ENCODE results near the gene SPAG16. TPM values are rescaled to one million over a fixed set of nuclear protein-coding genes. Genes with fewer than 3 reads are reported as not detected.

The SPAG16 gene
- total and polyA plus RNA-seq, 2 of the 13 experiments (the other 11 are each of a cell fraction or from before 2014, with no cell fraction given) = 9.6 to 26.5 TPM

DNA sequence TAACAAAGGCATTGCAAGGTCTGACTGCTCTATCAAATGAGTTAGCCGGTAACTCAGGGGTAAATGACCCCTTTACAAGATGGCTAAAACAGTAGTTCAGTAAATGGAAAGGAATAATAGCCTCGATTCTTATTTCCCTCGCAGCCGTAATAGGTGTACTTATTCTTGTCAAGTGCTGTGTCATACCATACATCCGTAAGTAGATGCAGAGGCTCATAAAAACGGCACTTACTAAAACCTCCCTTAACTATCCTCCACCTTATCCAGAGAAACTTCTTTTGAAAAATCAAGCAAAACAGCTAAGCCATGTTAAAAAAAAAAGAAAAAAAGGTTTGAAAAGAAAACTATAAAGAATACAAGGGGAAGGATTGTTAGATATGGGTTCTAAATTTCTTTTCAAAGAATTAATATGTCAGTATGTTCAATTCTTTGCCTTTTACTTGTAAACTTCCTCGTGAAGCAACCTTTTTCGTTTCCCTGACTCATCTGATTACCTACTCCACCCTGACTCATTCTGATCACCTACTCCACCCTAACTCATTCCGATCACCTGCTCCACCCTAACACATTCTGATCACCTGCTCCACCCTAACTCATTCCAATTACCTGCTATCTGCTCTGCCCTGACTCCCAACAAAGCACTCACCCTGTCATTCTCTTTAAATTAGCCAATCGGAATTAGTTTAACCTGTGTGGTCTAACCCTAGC lies 127.5 kb downstream of the SPAG16 start:
- 31% methylated on average over 10 of the region's 10 CpGs for WGBS (ENCODE audit: low lambda C conversion rate)
- DNase-seq (ENCODE audit: low spot score) (no peak), ATAC-seq (no peak), FAIRE-seq (no peak)
- no peaks in the 10 kb centered on the region for H4K20me1 ChIP-seq (ENCODE audit: insufficient read depth, low read length)
- H2AFZ ChIP-seq (ENCODE audit: low read length) = no peak overlapping the region
- no peak overlapping the region for H3K9ac ChIP-seq (ENCODE audit: insufficient read depth, low read depth, low read length)
- no peaks in the 10 kb centered on the region for H3K79me2 ChIP-seq (ENCODE audit: insufficient read depth, low read length)
- no peak overlapping the region for H3K27ac ChIP-seq (ENCODE audit: extremely low read length, insufficient read depth, low read length)
- ChIA-PET CTCF (ENCODE audit: low intra/inter-chr PET ratio, low total read pairs) (no interaction called here), POLR2A (no interaction called here)
- intact Hi-C loops (cut with micrococcal nuclease; ENCODE audit: unreplicated experiment) (no loop called here), in situ Hi-C loops (cut with HindIII; ENCODE audit: extremely low pct_ligation_motif_present, low pct_unique_long_range_greater_than_20kb) (no loop called here)
- H3K4me3 ChIP-seq (replicated peaks in 1 of 3; ENCODE audit: insufficient read depth in 1 of 3, low read depth in 2 of 3, low read length in 3 of 3) = no peak overlapping the region
- BruUV-seq (replicated peaks) = no TSS peak
- TF ChIP-seq GATAD1 (CRISPR knock-in tag; IDR thresholded peaks at IDR 0.05) = no peak
- TF ChIP-seq ZNF260 (CRISPR knock-in tag; IDR thresholded peaks at IDR 0.05; ENCODE audit: borderline replicate concordance, low read depth) = no peak
- H3K9me3 ChIP-seq (ENCODE audit: low read length) = no peaks in the 10 kb centered on the region
- no peaks in the 10 kb centered on the region for H3K36me3 ChIP-seq (replicated peaks in 1 of 2; ENCODE audit: control insufficient read depth in 1 of 2, insufficient read depth in 2 of 2, low read length in 2 of 2)
- no peaks in the 10 kb centered on the region for H3K4me1 ChIP-seq (ENCODE audit: insufficient read depth, low read length)
- H3K4me2 ChIP-seq (ENCODE audit: low read depth, low read length) = no peak overlapping the region
- H3K27me3 ChIP-seq (ENCODE audit: control insufficient read depth in 1 of 2, insufficient read depth in 2 of 2, low read length in 2 of 2) = no peaks in the 10 kb centered on the region

DNA sequence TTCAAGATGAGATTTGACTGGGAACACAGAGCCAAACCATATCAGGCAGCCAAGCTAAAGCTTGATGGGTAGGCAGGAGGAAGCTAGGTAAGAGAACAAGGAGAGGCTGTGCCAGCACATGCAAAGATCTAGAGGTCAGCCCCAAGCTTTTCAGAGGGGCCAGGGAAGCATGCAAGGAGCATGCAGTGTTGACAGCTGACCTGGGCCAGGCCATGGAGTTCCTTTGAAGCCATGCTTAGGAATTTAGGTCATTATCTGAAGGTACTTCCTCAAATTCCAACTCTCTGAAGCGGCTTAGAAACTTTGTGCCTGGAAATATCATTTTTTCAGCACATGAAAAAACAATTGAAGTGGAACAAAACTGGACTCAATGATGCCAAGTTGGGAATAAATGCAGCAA lies 130.8 kb downstream of the SPAG16 start:
- WGBS (ENCODE audit: low lambda C conversion rate) = 3% methylated on average over 1 of the region's 1 CpG
- H3K4me2 ChIP-seq (ENCODE audit: low read depth, low read length) = no peak overlapping the region
- H3K4me1 ChIP-seq (ENCODE audit: insufficient read depth, low read length) = no peaks in the 10 kb centered on the region
- DNase-seq (ENCODE audit: low spot score) (no peak), FAIRE-seq (no peak), ATAC-seq (no peak)
- H2AFZ ChIP-seq (ENCODE audit: low read length) = no peak overlapping the region
- no peak overlapping the region for H3K4me3 ChIP-seq (replicated peaks in 1 of 3; ENCODE audit: insufficient read depth in 1 of 3, low read depth in 2 of 3, low read length in 3 of 3)
- no peak overlapping the region for H3K27ac ChIP-seq (ENCODE audit: extremely low read length, insufficient read depth, low read length)
- ChIA-PET CTCF (ENCODE audit: low intra/inter-chr PET ratio, low total read pairs) (no interaction called here), POLR2A (no interaction called here)
- H3K9ac ChIP-seq (ENCODE audit: insufficient read depth, low read depth, low read length) = no peak overlapping the region
- no peaks in the 10 kb centered on the region for H3K9me3 ChIP-seq (ENCODE audit: low read length)
- H4K20me1 ChIP-seq (ENCODE audit: insufficient read depth, low read length) = no peaks in the 10 kb centered on the region
- H3K79me2 ChIP-seq (ENCODE audit: insufficient read depth, low read length) = no peaks in the 10 kb centered on the region
- TF ChIP-seq KAT7 (CRISPR knock-in tag; IDR thresholded peaks at IDR 0.05; ENCODE audit: borderline replicate concordance) (no peak), HDAC6 (IDR thresholded peaks at IDR 0.05; ENCODE audit: low read depth, low read length) (no peak), ZNF224 (CRISPR knock-in tag; IDR thresholded peaks at IDR 0.05) (no peak), ZNF207 (IDR thresholded peaks at IDR 0.05; ENCODE audit: borderline replicate concordance) (no peak), ZNF674 (CRISPR knock-in tag; IDR thresholded peaks at IDR 0.05; ENCODE audit: low read depth) (no peak), ZNF850 (CRISPR knock-in tag; conservative IDR thresholded peaks at IDR 0.05) (no peak)
- TF ChIP-seq, protein P1, sequence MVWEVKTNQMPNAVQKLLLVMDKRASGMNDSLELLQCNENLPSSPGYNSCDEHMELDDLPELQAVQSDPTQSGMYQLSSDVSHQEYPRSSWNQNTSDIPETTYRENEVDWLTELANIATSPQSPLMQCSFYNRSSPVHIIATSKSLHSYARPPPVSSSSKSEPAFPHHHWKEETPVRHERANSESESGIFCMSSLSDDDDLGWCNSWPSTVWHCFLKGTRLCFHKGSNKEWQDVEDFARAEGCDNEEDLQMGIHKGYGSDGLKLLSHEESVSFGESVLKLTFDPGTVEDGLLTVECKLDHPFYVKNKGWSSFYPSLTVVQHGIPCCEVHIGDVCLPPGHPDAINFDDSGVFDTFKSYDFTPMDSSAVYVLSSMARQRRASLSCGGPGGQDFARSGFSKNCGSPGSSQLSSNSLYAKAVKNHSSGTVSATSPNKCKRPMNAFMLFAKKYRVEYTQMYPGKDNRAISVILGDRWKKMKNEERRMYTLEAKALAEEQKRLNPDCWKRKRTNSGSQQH (CRISPR knock-in tag; IDR thresholded peaks at IDR 0.05; ENCODE audit: low read depth) = no peak
- BruUV-seq (replicated peaks) = no TSS peak
- intact Hi-C loops (cut with micrococcal nuclease; ENCODE audit: unreplicated experiment) = no loop called here
- in situ Hi-C loops (cut with HindIII; ENCODE audit: extremely low pct_ligation_motif_present, low pct_unique_long_range_greater_than_20kb) = no loop called here
- H3K36me3 ChIP-seq (replicated peaks in 1 of 2; ENCODE audit: control insufficient read depth in 1 of 2, insufficient read depth in 2 of 2, low read length in 2 of 2) = no peaks in the 10 kb centered on the region
- no peaks in the 10 kb centered on the region for H3K27me3 ChIP-seq (ENCODE audit: control insufficient read depth in 1 of 2, insufficient read depth in 2 of 2, low read length in 2 of 2)
